SK-N-SH (cell line): ENCODE measurements around the gene KCNJ16. TPM values are rescaled to one million over a fixed set of nuclear protein-coding genes. Genes with fewer than 3 reads are reported as not detected.

Source experiments
- CTCF ChIA-PET: fragments of 300-600, 350-600 bp; formaldehyde crosslinking; extraction: SDS; loops from one replicate; lab custom pipeline; 2021; lab: Yijun Ruan, JAX
- POLR2A ChIA-PET: fragments of 350-600 bp; sonication (Branson Sonifier 250); formaldehyde crosslinking; extraction: SDS; loops from one replicate; lab custom pipeline; 2020; ENCODE audit warnings: antibody characterized with exemption, inconsistent platforms; lab: Yijun Ruan, JAX
- DNase-seq: peaks from one replicate; pipeline ENCODE4 v3.0.0; 2012
- H2AFZ ChIP-seq: fragments of 200-600 bp; sonication (generic); 2 replicates; pipeline ENCODE4 v1.8.1; 2016; ENCODE audit warnings: antibody characterized with exemption, mild to moderate bottlenecking, low read depth
- H3F3A ChIP-seq: fragments of 200-600 bp; sonication (generic); replicated peaks from 2 replicates; pipeline ENCODE3; 2016; ENCODE audit warnings: antibody characterized with exemption, mild to moderate bottlenecking; ENCODE audit not compliant: insufficient read depth
- H3K27ac ChIP-seq, 2 experiments: fragments of 200-500 bp in 1 of 2; fragments of 200-600 bp in 1 of 2; sonication (Bioruptor generic) in 1 of 2; sonication (generic), shearing (Covaris generic) in 1 of 2; 2 replicates each; pipeline versions ENCODE4 v1.5.1 to v1.6.1; 2014 to 2016; ENCODE audit warnings: low read depth in 2 of 2, inconsistent platforms in 1 of 2, low read length in 1 of 2, mild to moderate bottlenecking in 1 of 2, mixed read lengths in 1 of 2
- H3K27me3 ChIP-seq: fragments of 200-600 bp; sonication (generic), shearing (Covaris generic); 2 replicates; pipeline ENCODE4 v1.6.1; 2016; ENCODE audit warnings: mixed run types; ENCODE audit not compliant: insufficient read depth
- H3K36me3 ChIP-seq, 2 experiments: fragments of 200-500 bp in 1 of 2; fragments of 200-600 bp in 1 of 2; sonication (Bioruptor generic) in 1 of 2; sonication (generic) in 1 of 2; replicated peaks in 1 of 2; 2 replicates each; pipeline versions ENCODE3 to v1.5.1; 2014 to 2016; ENCODE audit warnings: low read length in 1 of 2, mild to moderate bottlenecking in 1 of 2; ENCODE audit not compliant: insufficient read depth in 2 of 2, control insufficient read depth in 1 of 2
- H3K4me1 ChIP-seq, 2 experiments: fragments of 200-500 bp in 1 of 2; fragments of 200-600 bp in 1 of 2; sonication (Bioruptor generic) in 1 of 2; sonication (generic), shearing (Covaris generic) in 1 of 2; 2 replicates each; pipeline versions ENCODE4 v1.5.1 to v1.6.1; 2014 to 2016; ENCODE audit warnings: low read depth in 1 of 2, low read length in 1 of 2, mixed run types in 1 of 2; ENCODE audit not compliant: insufficient read depth in 2 of 2, control insufficient read depth in 1 of 2
- H3K4me2 ChIP-seq: fragments of 200-600 bp; sonication (generic), shearing (Covaris generic); 2 replicates; pipeline ENCODE4 v1.6.1; 2017; ENCODE audit warnings: mixed run types
- H3K4me3 ChIP-seq, 2 experiments: fragments of 200-500 bp in 1 of 2; fragments of 200-600 bp in 1 of 2; sonication (Bioruptor generic) in 1 of 2; sonication (generic), shearing (Covaris generic) in 1 of 2; 2 replicates each; pipeline versions ENCODE4 v1.5.1 to v1.8.1; 2014 to 2016; ENCODE audit warnings: low read depth in 2 of 2, inconsistent platforms in 1 of 2, low read length in 1 of 2, mild to moderate bottlenecking in 1 of 2, mixed read lengths in 1 of 2, moderate library complexity in 1 of 2
- H3K79me2 ChIP-seq: fragments of 200-600 bp; sonication (generic); 2 replicates; pipeline ENCODE4 v1.8.1; 2017; ENCODE audit warnings: mild to moderate bottlenecking; ENCODE audit not compliant: insufficient read depth
- H3K9ac ChIP-seq: fragments of 200-600 bp; sonication (generic); 2 replicates; pipeline ENCODE4 v1.6.1; 2017; ENCODE audit warnings: mixed run types
- H3K9me2 ChIP-seq: fragments of 200-600 bp; sonication (generic); 2 replicates; pipeline ENCODE4 v1.6.1; 2017; ENCODE audit warnings: mixed run types
- H3K9me3 ChIP-seq: fragments of 200-600 bp; sonication (generic); 2 replicates; pipeline ENCODE4 v1.6.1; 2017; ENCODE audit warnings: mixed run types, mild to moderate bottlenecking, moderate library complexity
- H4K20me1 ChIP-seq: fragments of 200-600 bp; sonication (generic); 2 replicates; pipeline ENCODE4 v1.6.1; 2017; ENCODE audit warnings: mild to moderate bottlenecking, mixed run types; ENCODE audit not compliant: insufficient read depth
- CHD2 ChIP-seq: fragments of 150-350 bp; IDR thresholded peaks from 2 replicates; pipeline ENCODE4 v1.6.1; 2018; ENCODE audit warnings: low read length; ENCODE audit not compliant: partially characterized antibody
- CTCF ChIP-seq: fragments of 200-600 bp; sonication (generic); IDR thresholded peaks from 2 replicates; pipeline ENCODE4 v1.6.1; 2017; ENCODE audit warnings: antibody characterized with exemption, mild to moderate bottlenecking, moderate library complexity
- EZH2phosphoT487 ChIP-seq: fragments of 200-600 bp; sonication (generic); IDR thresholded peaks from 2 replicates; pipeline ENCODE4 v1.6.1; 2017; ENCODE audit warnings: low read depth, mixed run types, mild to moderate bottlenecking, antibody characterized with exemption, moderate library complexity, borderline replicate concordance
- FOXJ3 ChIP-seq: sonication (generic); formaldehyde crosslinking; IDR thresholded peaks from 2 replicates; pipeline ENCODE4 v1.5.1; 2020; ENCODE audit warnings: mild to moderate bottlenecking, missing genetic modification reagents
- GABPA ChIP-seq: IDR thresholded peaks from 2 replicates; pipeline ENCODE4 v1.4.0; 2012; ENCODE audit warnings: low read depth, mild to moderate bottlenecking
- GATA2 ChIP-seq: sonication (generic); formaldehyde crosslinking; IDR thresholded peaks from 2 replicates; pipeline ENCODE4 v1.5.0; 2020; ENCODE audit warnings: mild to moderate bottlenecking, missing genetic modification reagents
- JUND ChIP-seq: IDR thresholded peaks from 2 replicates; pipeline ENCODE4 v1.4.0; 2012
- NRF1 ChIP-seq: IDR thresholded peaks from 2 replicates; pipeline ENCODE4 v1.6.1; 2012; ENCODE audit warnings: low read depth, mild to moderate bottlenecking, low read length
- PBX3 ChIP-seq: IDR thresholded peaks from 2 replicates; pipeline ENCODE4; 2012
- RAD21 ChIP-seq: IDR thresholded peaks from 2 replicates; pipeline ENCODE4 v1.6.1; 2012; ENCODE audit warnings: mild to moderate bottlenecking, low read length
- RCOR1 ChIP-seq: fragments of 150-350 bp; IDR thresholded peaks from 2 replicates; pipeline ENCODE4 v1.6.1; 2017; ENCODE audit warnings: antibody characterized with exemption, low read length
- RFX5 ChIP-seq: IDR thresholded peaks from 2 replicates; pipeline ENCODE4 v1.6.1; 2012; ENCODE audit warnings: mild to moderate bottlenecking, improper control_type of control experiment, low read length
- RXRA ChIP-seq: IDR thresholded peaks from 2 replicates; pipeline ENCODE4 v1.4.0; 2012; ENCODE audit warnings: low read depth, mild to moderate bottlenecking, borderline replicate concordance
- SIN3A ChIP-seq: IDR thresholded peaks from 2 replicates; pipeline ENCODE4 v1.6.1; 2012; ENCODE audit warnings: low read depth, mild to moderate bottlenecking, low read length, moderate library complexity, borderline replicate concordance
- TCF12 ChIP-seq: IDR thresholded peaks from 2 replicates; pipeline ENCODE4 v1.4.0; 2012
- USF2 ChIP-seq: fragments of 150-350 bp; IDR thresholded peaks from 2 replicates; pipeline ENCODE4 v1.6.1; 2017; ENCODE audit warnings: antibody characterized with exemption, low read length, low read depth, borderline replicate concordance
- ZBTB33 ChIP-seq: IDR thresholded peaks from 2 replicates; pipeline ENCODE4 v1.4.0; 2012; ENCODE audit warnings: low read depth, borderline replicate concordance
- WGBS: methylation state at CpG from one replicate; pipeline ENCODE4 v1.1.6; 2017; ENCODE audit warnings: low lambda C conversion rate; 5-methylcytosine and 5-hydroxymethylcytosine counted together
- polyA plus RNA-seq, 3 experiments: library from polyadenylated mRNA; depleted of rRNA; stranded (reverse); fragments of >200 nt; gene quantifications; 2 replicates each; pipeline ENCODE4 v1.2.3, GENCODE V29; 2012

The KCNJ16 gene
- polyA plus RNA-seq, 1 of the 3 experiments (the other 2 are of a cell fraction) = not detected

GRCh38 chr17:70098030-70098429 is 23.0 kb downstream of the KCNJ16 start:
- Histone ChIP-seq H2AFZ (no peak overlapping the region), H3K4me1 (no peaks in the 10 kb centered on the region), H3F3A (no peaks in the 10 kb centered on the region), H3K27ac (no peak overlapping the region), H3K9ac (no peak overlapping the region), H3K27me3 (no peaks in the 10 kb centered on the region), H3K9me2 (no peaks in the 10 kb centered on the region), H4K20me1 (no peaks in the 10 kb centered on the region), H3K4me3 (no peak overlapping the region), H3K79me2 (no peaks in the 10 kb centered on the region), H3K4me2 (no peak overlapping the region), H3K36me3 (no peaks in the 10 kb centered on the region), H3K9me3 (no peaks in the 10 kb centered on the region)
- POLR2A ChIA-PET = no interaction called here
- 34% methylated on average over 2 of the region's 2 CpGs for WGBS
- TF ChIP-seq CHD2 (no peak), RXRA (no peak), JUND (no peak), TCF12 (no peak), USF2 (no peak), CTCF (no peak), EZH2phosphoT487 (no peak), RCOR1 (no peak), PBX3 (no peak)
- CTCF ChIA-PET = interaction anchor here (1.1 kb wide), 1 partner anchor 43 kb away, joined by 3 read pairs; no protein-coding TSS in a partner anchor
- no peak for DNase-seq

DNA sequence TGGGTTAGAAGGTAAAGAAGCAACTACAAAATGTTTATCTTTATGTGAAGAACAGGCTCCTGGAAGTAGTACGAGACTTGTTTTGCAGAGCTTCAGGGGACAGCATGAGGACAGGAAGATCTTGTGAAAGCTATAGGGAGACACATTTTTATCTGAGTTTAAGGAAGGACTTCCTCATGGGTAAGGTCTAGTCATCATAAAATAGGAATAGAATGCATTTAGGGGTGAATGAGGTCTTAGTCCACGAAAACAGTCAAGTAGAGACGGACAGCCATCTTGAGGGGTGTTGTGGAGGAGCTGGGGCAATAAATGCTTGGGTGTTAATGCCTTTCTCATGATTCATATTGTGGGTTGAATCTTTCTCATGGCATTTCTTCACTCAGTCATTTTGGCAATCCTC is 24.3 kb downstream of the KCNJ16 start:
- H2AFZ ChIP-seq = no peak overlapping the region
- CTCF ChIA-PET = interaction anchor here (1.3 to 1.6 kb wide), 2 partner anchors 453 to 492 kb away, joined by 3 read pairs; no protein-coding TSS in a partner anchor

More for the DNA sequence above, 24.3 kb downstream of the KCNJ16 start:
- 84% methylated on average over 3 of the region's 3 CpGs for WGBS
- TF ChIP-seq GABPA (no peak), NRF1 (no peak), GATA2 (CRISPR knock-in tag) (no peak), ZBTB33 (no peak), RFX5 (no peak), FOXJ3 (CRISPR knock-in tag) (no peak), RAD21 (no peak), SIN3A (no peak), CTCF (no peak)
- TF ChIP-seq, all 33 proteins: peak for 0
- H3K27me3 ChIP-seq = no peaks in the 10 kb centered on the region
- H4K20me1 ChIP-seq = no peaks in the 10 kb centered on the region
- H3K4me1 ChIP-seq = no peaks in the 10 kb centered on the region
- H3K4me2 ChIP-seq = no peak overlapping the region
- no peak overlapping the region for H3K27ac ChIP-seq
- H3K36me3 ChIP-seq = no peaks in the 10 kb centered on the region
- H3K4me3 ChIP-seq = no peak overlapping the region
- H3K9me3 ChIP-seq = no peaks in the 10 kb centered on the region
- H3F3A ChIP-seq = no peaks in the 10 kb centered on the region
- H3K79me2 ChIP-seq = no peaks in the 10 kb centered on the region
- H3K9me2 ChIP-seq = no peaks in the 10 kb centered on the region
- POLR2A ChIA-PET = no interaction called here
- no peak for DNase-seq
- H3K9ac ChIP-seq = no peak overlapping the region
